DOHH2 (cell line): Measurements from ENCODE around the gene PIRT.

ENCODE experiments used
- CTCF ChIP-seq: fragments of 200-600 bp; sonication (generic); IDR thresholded peaks from one replicate; pipeline ENCODE4 v1.5.1; 2014; ENCODE audit warnings: antibody characterized with exemption, mild to moderate bottlenecking, low read depth, low read length; ENCODE audit not compliant: poor library complexity, severe bottlenecking
- EZH2phosphoT487 ChIP-seq: fragments of 200-600 bp; sonication (generic); IDR thresholded peaks from 2 replicates; pipeline ENCODE4 v1.6.1; 2017; ENCODE audit warnings: borderline replicate concordance, mild to moderate bottlenecking, antibody characterized with exemption, low read length, moderate library complexity, mixed read lengths

DNA sequence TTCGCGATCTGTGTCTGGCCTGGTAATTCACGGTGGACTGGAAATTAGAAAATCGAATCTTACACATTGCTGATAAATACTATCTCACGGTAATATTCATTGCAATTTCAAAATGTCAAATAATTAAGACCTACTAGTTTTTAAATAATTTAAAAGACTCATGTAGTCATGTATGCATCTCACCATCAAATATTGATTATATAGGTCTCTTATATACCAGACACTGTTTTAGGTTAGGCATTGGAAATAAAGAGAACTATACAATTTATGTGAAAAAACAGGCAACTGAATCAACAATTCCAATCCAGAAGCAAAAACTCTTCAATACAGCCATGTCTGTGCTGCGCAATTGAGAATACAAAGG, 7.5 kb upstream of the PIRT start:
- TF ChIP-seq CTCF (no peak), EZH2phosphoT487 (no peak)
